Kidney (tissue), 14 donors: Measurements from ENCODE around the gene PDZD2. TPM values are rescaled to one million over a fixed set of nuclear protein-coding genes. Genes with fewer than 3 reads are reported as not detected.

Source experiments
- DNase-seq, 5 donors: peaks; one replicate each; pipeline ENCODE4 v3.0.0-alpha.2; 2013 to 2020
- FAIRE-seq: peaks from 2 replicates; lab custom pipeline; 2012; peaks lifted over from hg19 to GRCh38; lab: Jason Lieb, UNC
- H3K27ac ChIP-seq, 2 donors: one replicate each; pipeline ENCODE4 v1.7.0; 2013; ENCODE audit warnings: low read depth in 2 of 2, low read length in 2 of 2, inconsistent platforms in 1 of 2
- H3K27me3 ChIP-seq: one replicate; pipeline ENCODE4 v1.7.1; 2013; ENCODE audit warnings: low read length, inconsistent platforms; ENCODE audit not compliant: control insufficient read depth, insufficient read depth
- H3K36me3 ChIP-seq, 3 donors: one replicate each; pipeline versions ENCODE4 v1.7.0 to v1.7.1; 2013; ENCODE audit warnings: low read length in 3 of 3, control low read depth in 1 of 3, inconsistent platforms in 1 of 3; ENCODE audit not compliant: insufficient read depth in 3 of 3, control insufficient read depth in 2 of 3
- H3K4me1 ChIP-seq, 3 donors: one replicate each; pipeline versions ENCODE4 v1.7.0 to v1.7.1; 2013; ENCODE audit warnings: low read length in 3 of 3, inconsistent platforms in 1 of 3, low read depth in 1 of 3; ENCODE audit not compliant: control insufficient read depth in 2 of 3, insufficient read depth in 2 of 3
- H3K4me3 ChIP-seq, 3 donors: one replicate each; pipeline versions ENCODE4 v1.7.0 to v1.8.1; 2013; ENCODE audit warnings: low read length in 3 of 3, control low read depth in 1 of 3, inconsistent platforms in 1 of 3
- H3K9ac ChIP-seq, 3 donors: one replicate each; pipeline versions ENCODE4 v1.7.0 to v1.7.1; 2013; ENCODE audit warnings: low read length in 3 of 3, control low read depth in 1 of 3, inconsistent platforms in 1 of 3
- H3K9me3 ChIP-seq, 3 donors: one replicate each; pipeline versions ENCODE4 v1.7.0 to v1.7.1; 2013; ENCODE audit warnings: low read length in 3 of 3, control low read depth in 1 of 3, inconsistent platforms in 1 of 3; ENCODE audit not compliant: control insufficient read depth in 2 of 3, insufficient read depth in 1 of 3
- intact Hi-C: fragments of 100-400 bp; cut with DNase I; formaldehyde crosslinking; loops from one replicate; pipeline ENCODE4 v1.11.1; 2022
- polyA plus RNA-seq: library from polyadenylated mRNA; stranded (reverse); fragments of 350-450 nt; fragmentation: Illumina TruSeq; extraction: RNeasy Lipid Tissue Mini Kit (QIAGEN cat#74804); gene quantifications from one replicate; pipeline ENCODE4 v1.2.3, GENCODE V29; 2014; ENCODE audit warnings: low read depth, low replicate concordance; ENCODE audit not compliant: insufficient read depth
- total RNA-seq: library from RNA; stranded (reverse); fragmentation: NEBNext Ultra II Directional; extraction: Animal tissue kit (Norgen Biotek cat#: 25700); gene quantifications from one replicate; pipeline ENCODE4 v1.2.1, GENCODE V29; 2021
- TF ChIP-seq, protein P1 (sequence below): IDR thresholded peaks from 3 replicates; pipeline ENCODE4 v1.5.1; 2012; ENCODE audit warnings: mild to moderate bottlenecking, moderate library complexity, borderline replicate concordance; ENCODE audit not compliant: insufficient read depth; ENCODE audit errors: extremely low read depth
- donor health status: control.
- donor health status: control.
- donor health status: control.
- donor health status: control.
- donor health status: control.
- donor health status: DM: yes; HTN: yes; CAD: no.
- donor health status: Normal renal cell carcinoma (clear cell type).

The PDZD2 gene
- total and polyA plus RNA-seq, 2 donors from 2014 or later, result 6.2 to 14.8 TPM

DNA sequence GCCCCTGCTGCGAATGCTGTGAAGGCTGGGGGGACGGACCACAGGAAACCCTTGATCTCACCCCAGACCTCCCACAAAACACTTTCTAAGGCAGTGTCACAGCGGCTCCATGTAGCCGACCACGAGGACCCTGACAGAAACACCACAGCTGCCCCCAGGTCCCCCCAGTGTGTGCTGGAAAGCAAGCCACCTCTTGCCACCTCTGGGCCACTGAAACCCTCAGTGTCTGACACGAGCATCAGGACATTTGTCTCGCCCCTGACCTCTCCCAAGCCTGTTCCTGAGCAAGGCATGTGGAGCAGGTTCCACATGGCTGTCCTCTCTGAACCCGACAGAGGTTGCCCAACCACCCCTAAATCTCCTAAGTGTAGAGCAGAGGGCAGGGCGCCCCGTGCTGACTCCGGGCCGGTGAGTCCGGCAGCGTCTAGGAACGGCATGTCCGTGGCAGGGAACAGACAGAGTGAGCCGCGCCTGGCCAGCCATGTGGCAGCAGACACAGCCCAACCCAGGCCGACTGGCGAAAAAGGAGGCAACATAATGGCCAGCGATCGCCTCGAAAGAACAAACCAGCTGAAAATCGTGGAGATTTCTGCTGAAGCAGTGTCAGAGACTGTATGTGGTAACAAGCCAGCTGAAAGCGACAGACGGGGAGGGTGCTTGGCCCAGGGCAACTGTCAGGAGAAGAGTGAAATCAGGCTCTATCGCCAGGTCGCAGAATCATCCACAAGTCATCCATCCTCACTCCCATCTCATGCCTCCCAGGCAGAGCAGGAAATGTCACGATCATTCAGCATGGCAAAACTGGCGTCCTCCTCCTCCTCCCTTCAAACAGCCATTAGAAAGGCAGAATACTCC is 450.4 kb downstream of the PDZD2 start:
- FAIRE-seq, result no peak
- H3K27me3 ChIP-seq, result no peaks in the 10 kb centered on the region

DNA sequence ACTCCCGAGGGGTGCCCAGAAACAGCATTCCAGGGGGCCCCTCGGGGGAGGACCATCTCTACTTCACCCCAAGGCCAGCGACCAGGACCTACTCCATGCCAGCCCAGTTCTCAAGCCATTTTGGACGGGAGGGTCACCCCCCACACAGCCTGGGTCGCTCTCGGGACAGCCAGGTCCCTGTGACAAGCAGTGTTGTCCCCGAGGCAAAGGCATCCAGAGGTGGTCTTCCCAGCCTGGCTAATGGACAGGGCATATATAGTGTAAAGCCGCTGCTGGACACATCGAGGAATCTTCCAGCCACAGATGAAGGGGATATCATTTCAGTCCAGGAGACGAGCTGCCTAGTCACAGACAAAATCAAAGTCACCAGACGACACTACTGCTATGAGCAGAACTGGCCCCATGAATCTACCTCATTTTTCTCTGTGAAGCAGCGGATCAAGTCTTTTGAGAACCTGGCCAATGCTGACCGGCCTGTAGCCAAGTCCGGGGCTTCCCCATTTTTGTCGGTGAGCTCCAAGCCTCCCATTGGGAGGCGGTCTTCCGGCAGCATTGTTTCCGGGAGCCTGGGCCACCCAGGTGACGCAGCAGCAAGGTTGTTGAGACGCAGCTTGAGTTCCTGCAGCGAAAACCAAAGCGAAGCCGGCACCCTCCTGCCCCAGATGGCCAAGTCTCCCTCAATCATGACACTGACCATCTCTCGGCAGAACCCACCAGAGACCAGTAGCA is 451.3 kb downstream of the PDZD2 start:
- H3K27ac ChIP-seq, result no peak overlapping the region
- DNase-seq, result no peak
- intact Hi-C loops, result loop anchor here (10.0 kb wide), 1 partner anchor 505 kb away; no protein-coding TSS in a partner anchor
- H3K27me3 ChIP-seq, result no peaks in the 10 kb centered on the region
- H3K36me3 ChIP-seq, result peaks cover 0 to 11% (median 4%) of the 10 kb centered on the region in 3 donors
- TF ChIP-seq, protein P1, sequence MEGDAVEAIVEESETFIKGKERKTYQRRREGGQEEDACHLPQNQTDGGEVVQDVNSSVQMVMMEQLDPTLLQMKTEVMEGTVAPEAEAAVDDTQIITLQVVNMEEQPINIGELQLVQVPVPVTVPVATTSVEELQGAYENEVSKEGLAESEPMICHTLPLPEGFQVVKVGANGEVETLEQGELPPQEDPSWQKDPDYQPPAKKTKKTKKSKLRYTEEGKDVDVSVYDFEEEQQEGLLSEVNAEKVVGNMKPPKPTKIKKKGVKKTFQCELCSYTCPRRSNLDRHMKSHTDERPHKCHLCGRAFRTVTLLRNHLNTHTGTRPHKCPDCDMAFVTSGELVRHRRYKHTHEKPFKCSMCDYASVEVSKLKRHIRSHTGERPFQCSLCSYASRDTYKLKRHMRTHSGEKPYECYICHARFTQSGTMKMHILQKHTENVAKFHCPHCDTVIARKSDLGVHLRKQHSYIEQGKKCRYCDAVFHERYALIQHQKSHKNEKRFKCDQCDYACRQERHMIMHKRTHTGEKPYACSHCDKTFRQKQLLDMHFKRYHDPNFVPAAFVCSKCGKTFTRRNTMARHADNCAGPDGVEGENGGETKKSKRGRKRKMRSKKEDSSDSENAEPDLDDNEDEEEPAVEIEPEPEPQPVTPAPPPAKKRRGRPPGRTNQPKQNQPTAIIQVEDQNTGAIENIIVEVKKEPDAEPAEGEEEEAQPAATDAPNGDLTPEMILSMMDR, result no peak
- H3K4me3 ChIP-seq, result no peak overlapping the region
- no peak for FAIRE-seq
- peaks cover 0 to 4% (median 0%) of the 10 kb centered on the region in 3 donors for H3K4me1 ChIP-seq
- no peak overlapping the region for H3K9ac ChIP-seq
- H3K9me3 ChIP-seq, result no peaks in the 10 kb centered on the region

More for the DNA sequence above, 450.4 kb downstream of the PDZD2 start:
- Histone ChIP-seq H3K36me3 (peaks cover 0 to 11% (median 4%) of the 10 kb centered on the region in 3 donors), H3K9me3 (no peaks in the 10 kb centered on the region), H3K4me1 (peaks cover 0 to 4% (median 0%) of the 10 kb centered on the region in 3 donors), H3K9ac (no peak overlapping the region), H3K4me3 (no peak overlapping the region), H3K27ac (no peak overlapping the region)
- TF ChIP-seq, protein P1, result no peak
- DNase-seq, result no peak
- intact Hi-C loops, result no loop called here

DNA sequence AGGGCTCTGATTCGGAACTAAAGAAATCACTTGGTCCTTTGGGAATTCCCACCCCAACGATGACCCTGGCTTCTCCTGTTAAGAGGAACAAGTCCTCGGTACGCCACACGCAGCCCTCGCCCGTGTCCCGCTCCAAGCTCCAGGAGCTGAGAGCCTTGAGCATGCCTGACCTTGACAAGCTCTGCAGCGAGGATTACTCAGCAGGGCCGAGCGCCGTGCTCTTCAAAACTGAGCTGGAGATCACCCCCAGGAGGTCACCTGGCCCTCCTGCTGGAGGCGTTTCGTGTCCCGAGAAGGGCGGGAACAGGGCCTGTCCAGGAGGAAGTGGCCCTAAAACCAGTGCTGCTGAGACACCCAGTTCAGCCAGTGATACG is 451.8 kb downstream of the PDZD2 start:
- Histone ChIP-seq H3K4me1 (peaks cover 0 to 4% (median 0%) of the 10 kb centered on the region in 3 donors), H3K9me3 (no peaks in the 10 kb centered on the region), H3K9ac (no peak overlapping the region), H3K36me3 (peaks cover 0 to 11% (median 4%) of the 10 kb centered on the region in 3 donors), H3K4me3 (no peak overlapping the region), H3K27me3 (no peaks in the 10 kb centered on the region), H3K27ac (no peak overlapping the region)
- TF ChIP-seq, protein P1, result no peak
- FAIRE-seq (no peak), DNase-seq (no peak)
- intact Hi-C loops, result loop anchor here (10.0 kb wide), 1 partner anchor 506 kb away; no protein-coding TSS in a partner anchor
